ENCODE results near the gene COLEC12.

DNA sequence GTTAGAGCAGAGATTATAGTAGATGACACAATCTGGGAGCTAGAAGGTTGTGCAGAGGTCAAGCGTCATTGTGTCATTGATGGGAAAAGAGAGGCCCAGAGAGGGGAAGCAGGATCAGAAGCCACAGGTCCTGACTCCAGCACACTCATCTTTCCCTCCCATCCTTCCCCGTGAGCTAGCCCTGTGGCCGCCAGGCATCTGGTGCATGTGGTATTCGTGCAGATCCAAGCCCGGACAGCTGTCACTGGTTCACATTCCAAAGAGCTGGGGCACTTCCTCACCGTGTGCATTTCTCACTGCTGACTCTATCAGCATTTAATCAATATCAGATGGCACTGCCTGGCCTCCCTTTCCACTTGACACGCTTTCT, 138.6 kb downstream of the COLEC12 start:
- TF ChIP-seq, protein P1, sequence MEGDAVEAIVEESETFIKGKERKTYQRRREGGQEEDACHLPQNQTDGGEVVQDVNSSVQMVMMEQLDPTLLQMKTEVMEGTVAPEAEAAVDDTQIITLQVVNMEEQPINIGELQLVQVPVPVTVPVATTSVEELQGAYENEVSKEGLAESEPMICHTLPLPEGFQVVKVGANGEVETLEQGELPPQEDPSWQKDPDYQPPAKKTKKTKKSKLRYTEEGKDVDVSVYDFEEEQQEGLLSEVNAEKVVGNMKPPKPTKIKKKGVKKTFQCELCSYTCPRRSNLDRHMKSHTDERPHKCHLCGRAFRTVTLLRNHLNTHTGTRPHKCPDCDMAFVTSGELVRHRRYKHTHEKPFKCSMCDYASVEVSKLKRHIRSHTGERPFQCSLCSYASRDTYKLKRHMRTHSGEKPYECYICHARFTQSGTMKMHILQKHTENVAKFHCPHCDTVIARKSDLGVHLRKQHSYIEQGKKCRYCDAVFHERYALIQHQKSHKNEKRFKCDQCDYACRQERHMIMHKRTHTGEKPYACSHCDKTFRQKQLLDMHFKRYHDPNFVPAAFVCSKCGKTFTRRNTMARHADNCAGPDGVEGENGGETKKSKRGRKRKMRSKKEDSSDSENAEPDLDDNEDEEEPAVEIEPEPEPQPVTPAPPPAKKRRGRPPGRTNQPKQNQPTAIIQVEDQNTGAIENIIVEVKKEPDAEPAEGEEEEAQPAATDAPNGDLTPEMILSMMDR (IDR thresholded peaks at IDR 0.05; ENCODE audit: extremely low read depth in 1 of 2, insufficient read depth in 1 of 2, low read depth in 1 of 2, low read length in 2 of 2) = no peak
- TF ChIP-seq POLR2A (IDR thresholded peaks at IDR 0.05; ENCODE audit: low read depth, low read length) = no peak
